ENCODE results near the gene VGF.

The VGF gene

DNA sequence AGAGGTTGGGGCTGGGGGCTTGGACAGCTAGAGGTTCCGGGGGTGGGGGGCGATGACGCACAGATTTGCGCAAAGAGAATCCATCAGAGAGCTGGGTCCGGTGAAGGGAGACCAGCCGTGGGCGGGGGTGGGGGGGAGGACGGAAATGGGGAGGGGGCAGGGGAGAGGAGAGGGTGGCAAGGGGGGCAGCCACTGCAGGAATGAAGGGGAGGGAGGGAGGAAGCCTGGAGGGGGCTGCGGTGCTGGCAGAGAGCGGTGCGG lies 1.2 kb upstream of the VGF start:
- H3K36me3 ChIP-seq (ENCODE audit: control insufficient read depth, insufficient read depth, low read length): no peaks in the 10 kb centered on the region
- peaks cover 5% of the 10 kb centered on the region for H3K4me1 ChIP-seq (ENCODE audit: control insufficient read depth, low read depth, low read length)
- no CpG with 5 or more reads among the region's 11 CpGs for WGBS (ENCODE audit: extremely low coverage, insufficient coverage, low lambda C conversion rate)
- no peaks in the 10 kb centered on the region for H3K79me1 ChIP-seq (ENCODE audit: low read length)
- H2BK15ac ChIP-seq (replicated peaks; ENCODE audit: low read depth): no peak overlapping the region
- no peak overlapping the region for H3K18ac ChIP-seq (ENCODE audit: low read length)
- H4K8ac ChIP-seq (ENCODE audit: low read depth, low read length): no peak overlapping the region
- H3K4me2 ChIP-seq (ENCODE audit: low read length): no peak overlapping the region
- no peak overlapping the region for H2BK120ac ChIP-seq (ENCODE audit: low read depth, low read length)
- H3K27ac ChIP-seq (ENCODE audit: low read depth, low read length): no peak overlapping the region
- no peak overlapping the region for H2AK5ac ChIP-seq (ENCODE audit: low read length)
- H3K4ac ChIP-seq (ENCODE audit: low read depth, low read length): no peak overlapping the region
- peak; percentile 1 for DNase-seq
- no peak overlapping the region for H4K5ac ChIP-seq (ENCODE audit: low read length)
- H3K27me3 ChIP-seq (ENCODE audit: insufficient read depth, low read length, poor library complexity): peaks cover 30% of the 10 kb centered on the region
- H3K79me2 ChIP-seq (ENCODE audit: control insufficient read depth, insufficient read depth, low read length): no peaks in the 10 kb centered on the region
- H2BK5ac ChIP-seq (ENCODE audit: low read length): no peak overlapping the region
- H3K9ac ChIP-seq (ENCODE audit: low read length): no peak overlapping the region
- no peak overlapping the region for H3K56ac ChIP-seq (ENCODE audit: low read length)
- H3K4me3 ChIP-seq (ENCODE audit: low read length): no peak overlapping the region
- no peak overlapping the region for H3K23ac ChIP-seq (ENCODE audit: low read length)

GRCh38 chr7:101165958-101166647 lies 734 bp upstream of the VGF start:
- Histone ChIP-seq H3K56ac (ENCODE audit: low read length) (peak overlapping the region; percentile 27), H3K36me3 (ENCODE audit: control insufficient read depth, insufficient read depth, low read length) (no peaks in the 10 kb centered on the region), H2BK15ac (replicated peaks; ENCODE audit: low read depth) (no peak overlapping the region), H3K23ac (ENCODE audit: low read length) (no peak overlapping the region), H4K8ac (ENCODE audit: low read depth, low read length) (no peak overlapping the region), H3K4me3 (ENCODE audit: low read length) (peak overlapping the region; percentile 28), H3K9ac (ENCODE audit: low read length) (peak overlapping the region; percentile 27), H3K4ac (ENCODE audit: low read depth, low read length) (no peak overlapping the region), H4K5ac (ENCODE audit: low read length) (no peak overlapping the region), H3K27me3 (ENCODE audit: insufficient read depth, low read length, poor library complexity) (peaks cover 25% of the 10 kb centered on the region), H2BK5ac (ENCODE audit: low read length) (no peak overlapping the region), H3K18ac (ENCODE audit: low read length) (no peak overlapping the region), H3K27ac (ENCODE audit: low read depth, low read length) (no peak overlapping the region), H2AK5ac (ENCODE audit: low read length) (no peak overlapping the region), H3K79me2 (ENCODE audit: control insufficient read depth, insufficient read depth, low read length) (no peaks in the 10 kb centered on the region), H3K79me1 (ENCODE audit: low read length) (no peaks in the 10 kb centered on the region), H3K4me2 (ENCODE audit: low read length) (peak overlapping the region; percentile 93), H3K4me1 (ENCODE audit: control insufficient read depth, low read depth, low read length) (peaks cover 5% of the 10 kb centered on the region), H2BK120ac (ENCODE audit: low read depth, low read length) (no peak overlapping the region)
- peak; percentile 47 for DNase-seq
- WGBS (ENCODE audit: extremely low coverage, insufficient coverage, low lambda C conversion rate): no CpG with 5 or more reads among the region's 38 CpGs

DNA sequence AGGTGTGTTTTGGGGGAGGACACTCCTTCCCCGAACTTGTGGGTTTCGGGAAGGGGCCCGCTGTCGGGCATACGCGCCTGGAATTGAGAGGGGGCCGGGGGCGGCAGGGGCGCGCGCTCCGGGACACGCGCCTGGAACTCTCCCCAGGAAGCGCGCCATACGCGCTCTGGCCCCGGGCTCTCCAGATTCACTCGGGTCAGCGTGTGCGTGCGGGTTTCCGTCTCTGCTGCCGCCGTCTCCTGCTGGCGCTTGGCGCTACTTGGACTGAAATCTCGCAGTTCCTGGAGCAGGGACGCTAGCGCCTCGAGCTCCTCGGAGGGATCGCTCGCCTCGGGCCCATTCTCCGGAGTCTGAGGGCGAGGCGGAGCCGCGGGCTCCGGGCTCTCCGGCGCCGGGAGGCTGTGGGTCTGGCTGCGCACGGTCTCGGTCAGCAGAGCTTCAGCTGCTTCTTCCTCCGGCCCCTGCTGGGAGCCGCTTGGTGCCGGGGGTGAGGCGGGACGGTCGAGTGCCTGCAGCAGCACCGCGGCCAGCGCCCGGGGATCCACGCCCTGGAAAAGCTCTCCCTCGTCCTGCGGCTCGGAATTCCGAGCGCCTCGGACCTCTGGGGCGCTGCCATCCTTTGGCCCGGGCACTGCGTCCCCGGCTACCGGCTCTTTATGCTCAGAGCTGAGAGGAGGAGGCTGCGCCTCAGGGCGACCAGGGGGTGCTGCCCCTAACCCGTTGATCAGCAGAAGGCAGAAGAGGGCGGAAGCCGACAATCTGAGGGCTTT lies 1.1 kb downstream of the VGF start:
- peak overlapping the region; percentile 78 for H3K4me2 ChIP-seq (ENCODE audit: low read length)
- no peak overlapping the region for H3K4me3 ChIP-seq (ENCODE audit: low read length)
- H2BK120ac ChIP-seq (ENCODE audit: low read depth, low read length): no peak overlapping the region
- no peak overlapping the region for H4K8ac ChIP-seq (ENCODE audit: low read depth, low read length)
- no peaks in the 10 kb centered on the region for H3K79me1 ChIP-seq (ENCODE audit: low read length)
- no peak overlapping the region for H2BK15ac ChIP-seq (replicated peaks; ENCODE audit: low read depth)
- no peak overlapping the region for H4K5ac ChIP-seq (ENCODE audit: low read length)
- H3K27ac ChIP-seq (ENCODE audit: low read depth, low read length): no peak overlapping the region
- no peak overlapping the region for H3K4ac ChIP-seq (ENCODE audit: low read depth, low read length)
- WGBS (ENCODE audit: extremely low coverage, insufficient coverage, low lambda C conversion rate): no CpG with 5 or more reads among the region's 75 CpGs
- H3K27me3 ChIP-seq (ENCODE audit: insufficient read depth, low read length, poor library complexity): peaks cover 13% of the 10 kb centered on the region
- peak; percentile 77 for DNase-seq
- H3K36me3 ChIP-seq (ENCODE audit: control insufficient read depth, insufficient read depth, low read length): no peaks in the 10 kb centered on the region
- H3K23ac ChIP-seq (ENCODE audit: low read length): peak overlapping the region; percentile 39
- H3K56ac ChIP-seq (ENCODE audit: low read length): peak overlapping the region; percentile 54
- no peak overlapping the region for H2AK5ac ChIP-seq (ENCODE audit: low read length)
- H3K4me1 ChIP-seq (ENCODE audit: control insufficient read depth, low read depth, low read length): peaks cover 5% of the 10 kb centered on the region
- peak overlapping the region; percentile 58 for H3K9ac ChIP-seq (ENCODE audit: low read length)
- no peaks in the 10 kb centered on the region for H3K79me2 ChIP-seq (ENCODE audit: control insufficient read depth, insufficient read depth, low read length)
- no peak overlapping the region for H3K18ac ChIP-seq (ENCODE audit: low read length)
- H2BK5ac ChIP-seq (ENCODE audit: low read length): no peak overlapping the region

DNA sequence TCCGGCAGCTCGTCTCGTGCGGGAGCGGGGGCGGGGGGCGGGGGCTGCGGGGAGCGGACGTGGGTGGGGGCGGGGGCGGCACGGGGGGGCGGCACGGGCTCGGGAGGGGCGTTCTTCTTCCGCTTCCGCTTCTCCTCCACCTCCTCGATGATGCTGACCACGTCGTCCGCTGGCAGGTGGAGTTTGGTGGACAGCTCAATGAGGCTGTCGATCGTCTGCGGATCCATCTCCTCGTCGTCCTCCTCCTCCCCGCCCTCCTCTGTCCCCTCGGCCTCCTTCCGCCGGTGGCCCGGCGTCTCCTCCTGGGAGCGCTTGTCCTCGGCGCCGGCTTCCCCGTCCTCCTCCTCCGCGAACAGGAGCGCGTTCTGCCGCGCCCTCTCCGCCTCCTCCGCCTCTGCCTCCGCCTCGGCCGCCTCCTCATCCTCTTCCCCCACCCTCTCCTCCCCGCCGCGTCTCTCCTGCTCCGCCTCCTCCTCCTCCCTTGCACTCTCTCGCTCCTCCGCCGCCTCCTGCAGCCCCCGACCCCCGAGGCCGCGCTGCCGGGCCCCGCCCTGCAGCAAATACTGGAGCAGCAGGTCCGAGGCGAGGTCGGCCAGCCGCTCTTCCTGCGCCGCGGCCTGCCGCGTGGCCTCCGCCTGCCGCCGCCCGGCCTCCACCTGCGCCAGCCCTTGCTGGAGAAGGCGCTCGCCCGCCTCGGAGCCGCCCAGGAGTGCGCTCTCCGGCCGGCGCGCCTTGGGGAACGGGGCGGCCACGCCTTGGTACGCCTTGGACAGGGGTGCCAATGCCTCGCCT lies 1.9 kb downstream of the VGF start:
- H4K5ac ChIP-seq (ENCODE audit: low read length): no peak overlapping the region
- DNase-seq: peak; percentile 60
- H2AK5ac ChIP-seq (ENCODE audit: low read length): no peak overlapping the region
- H3K9ac ChIP-seq (ENCODE audit: low read length): peak overlapping the region; percentile 58
- H3K4me2 ChIP-seq (ENCODE audit: low read length): peak overlapping the region; percentile 78
- H2BK120ac ChIP-seq (ENCODE audit: low read depth, low read length): no peak overlapping the region
- no peaks in the 10 kb centered on the region for H3K79me2 ChIP-seq (ENCODE audit: control insufficient read depth, insufficient read depth, low read length)
- H3K56ac ChIP-seq (ENCODE audit: low read length): peak overlapping the region; percentile 86
- no peak overlapping the region for H3K18ac ChIP-seq (ENCODE audit: low read length)
- H2BK5ac ChIP-seq (ENCODE audit: low read length): no peak overlapping the region
- H3K79me1 ChIP-seq (ENCODE audit: low read length): no peaks in the 10 kb centered on the region
- no peak overlapping the region for H3K4me3 ChIP-seq (ENCODE audit: low read length)
- peaks cover 5% of the 10 kb centered on the region for H3K4me1 ChIP-seq (ENCODE audit: control insufficient read depth, low read depth, low read length)
- H3K4ac ChIP-seq (ENCODE audit: low read depth, low read length): no peak overlapping the region
- peak overlapping the region; percentile 39 for H3K23ac ChIP-seq (ENCODE audit: low read length)
- WGBS (ENCODE audit: extremely low coverage, insufficient coverage, low lambda C conversion rate): no CpG with 5 or more reads among the region's 92 CpGs
- H2BK15ac ChIP-seq (replicated peaks; ENCODE audit: low read depth): no peak overlapping the region
- peaks cover 13% of the 10 kb centered on the region for H3K27me3 ChIP-seq (ENCODE audit: insufficient read depth, low read length, poor library complexity)
- H3K36me3 ChIP-seq (ENCODE audit: control insufficient read depth, insufficient read depth, low read length): no peaks in the 10 kb centered on the region
- H3K27ac ChIP-seq (ENCODE audit: low read depth, low read length): no peak overlapping the region
- no peak overlapping the region for H4K8ac ChIP-seq (ENCODE audit: low read depth, low read length)

DNA sequence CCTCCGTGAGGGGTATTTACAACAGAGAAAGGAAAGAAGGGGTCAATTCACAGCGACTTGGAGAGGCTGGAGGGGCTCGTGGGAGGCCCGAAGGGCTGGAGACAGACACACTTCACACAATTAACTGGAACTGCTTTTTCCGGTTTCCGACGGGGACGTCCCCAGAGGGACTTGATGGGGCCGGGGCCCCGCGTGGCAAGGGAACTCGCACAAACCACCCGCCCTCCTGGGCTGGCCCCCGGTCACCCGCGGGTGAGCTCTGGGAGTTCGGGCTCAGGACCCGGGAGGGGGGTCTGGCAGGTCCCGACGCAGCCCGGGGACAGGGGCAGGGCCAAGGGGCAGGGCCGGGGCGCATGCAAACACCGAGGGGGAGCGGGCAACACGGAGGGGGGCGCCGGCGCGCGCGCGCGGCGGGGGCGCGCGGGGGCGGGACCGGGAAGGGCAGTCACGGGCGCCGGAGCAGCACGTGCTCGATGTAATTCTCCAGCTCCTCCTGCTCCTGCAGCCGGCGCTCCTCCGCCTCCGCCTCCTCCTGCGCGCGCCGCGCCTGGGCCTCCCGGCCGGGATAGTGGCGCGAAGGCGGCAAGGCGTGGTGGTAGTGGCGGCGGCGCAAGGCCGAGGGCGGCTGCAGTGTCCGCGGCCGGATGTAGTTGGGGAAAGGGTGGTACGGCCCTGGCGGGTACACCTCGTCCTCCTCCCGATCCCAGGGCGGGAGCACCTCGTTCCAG lies 2.7 kb downstream of the VGF start:
- Histone ChIP-seq H3K79me2 (ENCODE audit: control insufficient read depth, insufficient read depth, low read length) (no peaks in the 10 kb centered on the region), H2BK5ac (ENCODE audit: low read length) (no peak overlapping the region), H2AK5ac (ENCODE audit: low read length) (no peak overlapping the region), H3K4me2 (ENCODE audit: low read length) (peak overlapping the region; percentile 67), H3K27me3 (ENCODE audit: insufficient read depth, low read length, poor library complexity) (peaks cover 7% of the 10 kb centered on the region), H3K4ac (ENCODE audit: low read depth, low read length) (no peak overlapping the region), H3K9ac (ENCODE audit: low read length) (peak overlapping the region; percentile 66), H2BK120ac (ENCODE audit: low read depth, low read length) (no peak overlapping the region), H4K8ac (ENCODE audit: low read depth, low read length) (no peak overlapping the region), H4K5ac (ENCODE audit: low read length) (no peak overlapping the region), H3K79me1 (ENCODE audit: low read length) (no peaks in the 10 kb centered on the region), H3K4me1 (ENCODE audit: control insufficient read depth, low read depth, low read length) (peaks cover 5% of the 10 kb centered on the region), H3K56ac (ENCODE audit: low read length) (peak overlapping the region; percentile 86), H3K27ac (ENCODE audit: low read depth, low read length) (peak overlapping the region; percentile 45), H3K4me3 (ENCODE audit: low read length) (peak overlapping the region; percentile 4), H3K23ac (ENCODE audit: low read length) (no peak overlapping the region), H3K18ac (ENCODE audit: low read length) (peak overlapping the region; percentile 44), H3K36me3 (ENCODE audit: control insufficient read depth, insufficient read depth, low read length) (no peaks in the 10 kb centered on the region), H2BK15ac (replicated peaks; ENCODE audit: low read depth) (no peak overlapping the region)
- WGBS (ENCODE audit: extremely low coverage, insufficient coverage, low lambda C conversion rate): no CpG with 5 or more reads among the region's 74 CpGs
- peak; percentile 82 for DNase-seq

Data from mesendoderm (in vitro differentiated cells).